HG03060 (cell line): Measurements from ENCODE around the gene HAAO.

ENCODE experiments used
- ATAC-seq: cut with Tn5 transposase; IDR thresholded peaks from one replicate; pipeline ENCODE4 v1.9.1; 2021; ENCODE audit warnings: low read depth, moderate number of reproducible peaks; ENCODE audit not compliant: unreplicated experiment

The HAAO gene

GRCh38 chr2:42769583-42770287 lies 22.6 kb downstream of the HAAO start:
- ATAC-seq, result no peak

- ATAC-seq, result no peak
These were observed 23.6 kb downstream of the HAAO start for GRCh38 chr2:42768706-42769256.

DNA sequence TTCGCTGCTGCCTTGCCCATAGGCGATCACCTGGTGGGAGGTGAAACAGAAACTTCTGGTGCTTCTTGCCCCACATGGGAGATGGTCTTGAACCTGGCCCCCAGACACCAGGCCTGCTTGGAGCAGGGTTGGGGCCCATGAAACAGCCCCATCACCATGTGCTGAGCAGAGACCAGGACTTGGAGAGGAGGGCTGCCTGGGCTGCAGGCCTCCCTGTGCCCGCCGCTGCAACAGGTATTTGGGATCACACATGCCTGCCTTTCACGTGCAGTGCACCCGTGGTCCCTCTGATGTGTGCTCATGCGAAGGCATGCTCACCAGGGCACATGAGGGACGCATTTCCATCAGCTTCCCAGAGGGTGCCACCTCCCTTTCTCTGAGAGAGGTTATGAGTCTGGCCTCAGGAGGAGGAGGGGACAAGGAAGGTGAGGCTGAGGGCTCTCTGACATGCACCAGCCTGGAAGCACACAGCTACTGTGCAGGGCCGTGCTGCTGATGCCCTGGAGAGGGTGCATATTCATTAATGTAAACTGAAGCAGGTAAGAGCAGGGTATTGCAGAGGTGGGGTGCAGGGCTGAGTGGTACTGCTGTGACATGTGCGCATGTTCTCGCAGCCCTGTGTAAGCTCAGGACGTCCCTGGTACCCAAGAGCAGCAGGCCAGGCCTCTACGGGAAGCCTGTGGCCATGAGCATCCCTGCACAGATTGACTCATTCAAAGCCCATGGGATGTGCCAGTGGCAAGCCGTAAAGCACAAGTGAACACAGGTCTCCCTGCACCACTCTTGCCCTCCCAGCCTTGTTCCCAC lies 24.3 kb downstream of the HAAO start:
- ATAC-seq, result no peak

GRCh38 chr2:42767080-42767898 lies 25.1 kb downstream of the HAAO start:
- ATAC-seq, result no peak

GRCh38 chr2:42765686-42766085 lies 26.7 kb downstream of the HAAO start:
- ATAC-seq, result no peak

GRCh38 chr2:42764901-42765300 lies 27.5 kb downstream of the HAAO start:
- no peak for ATAC-seq

DNA sequence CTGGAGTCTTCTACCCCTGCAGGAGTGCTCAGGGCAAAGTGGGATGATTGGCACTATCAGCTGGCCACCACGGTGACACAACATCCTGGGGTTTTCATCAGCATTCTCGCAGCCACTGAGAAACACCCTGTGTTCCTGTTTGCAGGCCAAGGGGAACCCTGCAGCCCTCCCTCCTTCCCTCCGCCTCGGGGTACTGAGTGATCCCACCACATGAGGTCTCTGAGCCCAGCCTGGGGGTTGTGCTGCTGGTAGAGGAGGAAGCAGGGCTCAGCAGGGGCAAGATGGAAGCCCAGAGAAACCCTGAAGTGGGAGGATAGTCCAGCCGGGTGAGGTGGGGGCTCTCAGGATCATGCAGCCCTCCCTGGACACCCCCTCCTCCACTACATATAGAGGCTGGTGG lies 28.3 kb downstream of the HAAO start, which contains the start of gene OXER1:
Gene OXER1 (minus strand): TSS at position 40 of the 400 bp plus-strand sequence. CDS start 73 bp downstream, outside the sequence.
- ATAC-seq, result no peak

DNA sequence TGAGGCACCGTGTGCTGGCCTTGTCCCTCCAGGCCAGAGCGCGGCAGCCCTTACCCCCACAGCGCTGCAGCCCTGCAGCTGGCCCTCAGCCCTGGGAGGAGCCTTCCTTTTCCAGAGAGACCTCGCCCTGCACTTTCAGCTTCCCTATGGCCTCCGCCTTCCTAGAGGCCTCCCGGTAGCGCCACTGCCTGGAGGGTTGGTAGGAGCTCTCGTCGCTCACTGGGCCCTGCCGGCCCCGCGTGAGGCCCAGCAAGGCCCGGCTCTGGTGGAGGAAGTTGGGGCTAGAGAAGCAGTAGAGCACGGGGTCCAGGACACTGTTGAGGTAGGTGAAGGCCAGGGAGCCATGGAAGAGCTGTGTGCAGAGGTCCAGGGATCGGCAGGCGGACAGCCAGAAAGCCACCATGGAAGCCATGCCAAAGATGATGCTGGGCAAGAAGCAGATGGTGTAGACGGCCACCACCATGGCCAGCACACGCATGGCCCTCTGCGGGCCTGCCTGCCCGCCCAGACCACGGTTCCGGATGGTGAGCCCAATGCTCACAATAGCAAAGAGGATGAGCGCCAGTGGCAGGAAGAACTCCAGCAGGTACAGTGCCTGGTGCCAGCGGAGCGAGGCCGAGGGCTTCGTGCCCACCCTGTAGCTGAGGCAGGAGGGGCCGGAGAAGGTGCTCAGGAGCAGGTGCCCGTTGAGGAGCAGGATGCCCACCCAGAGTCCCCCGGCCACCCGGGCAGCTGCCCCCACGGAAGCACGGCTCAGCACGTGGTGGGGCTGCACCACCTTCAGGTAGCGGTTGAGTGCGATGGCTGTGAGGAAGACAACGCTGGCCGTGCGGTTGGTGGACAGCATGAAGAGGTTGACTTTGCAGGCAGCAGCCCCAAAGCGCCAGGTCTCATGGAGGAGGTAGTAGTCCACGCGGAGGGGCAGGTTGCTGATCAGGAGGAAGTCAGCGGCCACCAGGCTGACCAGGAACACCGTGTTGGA lies 29.3 kb downstream of the HAAO start:
- ATAC-seq, result no peak

- no peak for ATAC-seq
These were observed 30.2 kb downstream of the HAAO start for GRCh38 chr2:42762155-42762554.

- no peak for ATAC-seq
These were observed 30.8 kb downstream of the HAAO start for GRCh38 chr2:42761554-42761953.

DNA sequence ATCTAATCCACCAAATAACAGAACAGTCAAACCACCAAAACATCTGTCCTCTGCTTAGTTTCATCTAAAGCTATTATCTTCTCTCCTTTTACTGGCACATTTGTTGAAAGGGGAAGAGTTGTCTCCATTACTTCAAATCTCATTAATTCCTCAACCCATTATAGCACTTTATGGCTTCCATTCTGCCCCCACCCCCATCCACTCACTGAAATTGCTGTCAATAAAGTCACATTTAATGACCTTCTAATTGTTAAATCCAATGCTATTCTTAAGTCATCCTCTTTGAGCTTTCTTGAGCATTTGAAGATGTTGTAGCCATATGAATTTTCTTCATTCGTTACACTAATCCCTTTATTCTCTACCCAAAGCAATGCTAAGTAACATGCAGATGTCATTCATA lies 33.6 kb downstream of the HAAO start:
- no peak for ATAC-seq

DNA sequence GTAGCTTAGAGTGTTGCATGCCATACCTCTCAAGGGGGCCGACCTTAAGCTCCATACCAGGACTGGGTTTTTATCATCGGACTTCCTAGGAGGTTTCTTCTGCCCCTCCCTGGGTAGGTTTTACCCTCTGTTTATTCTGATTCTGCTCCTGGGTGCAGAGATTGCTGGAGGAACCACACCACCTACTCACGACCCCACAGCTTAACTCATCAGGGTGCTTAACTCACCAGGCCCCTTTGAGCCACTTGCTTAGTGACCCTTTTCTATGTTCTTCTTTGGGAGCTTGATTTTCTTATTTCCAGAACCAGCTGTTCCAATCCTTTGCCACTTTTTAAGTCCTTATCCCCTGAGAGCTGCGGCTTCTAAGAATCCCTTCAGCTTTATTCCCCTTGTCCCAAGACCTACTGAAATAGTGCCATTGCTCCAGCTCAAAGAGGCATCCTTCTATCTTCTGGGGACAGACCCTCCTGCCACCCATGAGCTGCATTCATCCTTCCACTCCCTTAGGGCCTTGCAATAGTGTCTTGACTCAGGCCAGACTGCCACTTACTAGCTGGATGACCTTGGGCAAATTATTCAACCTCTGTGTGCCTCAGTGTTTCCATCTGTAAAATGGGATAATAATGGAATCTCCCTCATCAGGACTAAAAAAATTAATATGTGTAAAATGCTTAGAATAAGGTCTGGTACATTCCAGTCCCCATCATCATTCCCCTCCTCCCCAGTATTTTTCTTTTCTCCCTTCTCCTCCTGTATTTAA lies 34.2 kb downstream of the HAAO start:
- ATAC-seq, result no peak

DNA sequence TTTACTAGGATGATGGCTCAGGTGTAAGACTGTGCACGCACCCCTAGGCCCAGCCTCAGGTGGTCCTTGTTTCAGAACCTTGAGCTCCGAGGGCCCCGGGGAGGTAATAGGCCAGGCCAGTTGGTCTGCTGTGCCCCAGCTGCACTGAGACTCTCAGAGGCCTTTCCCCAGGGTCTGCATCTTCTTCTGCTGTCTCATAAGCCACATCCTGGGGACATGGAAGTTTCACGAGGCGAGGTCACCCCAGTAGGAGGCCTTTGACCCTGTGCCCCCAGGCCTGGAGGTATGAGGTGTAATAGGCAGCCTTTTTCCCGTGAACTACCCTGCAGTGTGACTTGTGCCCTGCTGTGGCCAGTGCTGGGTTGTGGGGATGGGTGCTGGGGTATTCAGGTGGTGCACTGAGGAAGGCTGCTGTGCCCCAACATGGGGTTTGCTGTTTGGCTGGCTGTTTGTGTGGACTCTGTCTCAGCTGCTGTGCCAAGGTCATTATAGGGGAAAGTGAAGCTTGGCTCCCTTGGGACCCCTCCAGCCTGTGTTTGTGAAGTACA lies 35.3 kb downstream of the HAAO start:
- ATAC-seq, result no peak

DNA sequence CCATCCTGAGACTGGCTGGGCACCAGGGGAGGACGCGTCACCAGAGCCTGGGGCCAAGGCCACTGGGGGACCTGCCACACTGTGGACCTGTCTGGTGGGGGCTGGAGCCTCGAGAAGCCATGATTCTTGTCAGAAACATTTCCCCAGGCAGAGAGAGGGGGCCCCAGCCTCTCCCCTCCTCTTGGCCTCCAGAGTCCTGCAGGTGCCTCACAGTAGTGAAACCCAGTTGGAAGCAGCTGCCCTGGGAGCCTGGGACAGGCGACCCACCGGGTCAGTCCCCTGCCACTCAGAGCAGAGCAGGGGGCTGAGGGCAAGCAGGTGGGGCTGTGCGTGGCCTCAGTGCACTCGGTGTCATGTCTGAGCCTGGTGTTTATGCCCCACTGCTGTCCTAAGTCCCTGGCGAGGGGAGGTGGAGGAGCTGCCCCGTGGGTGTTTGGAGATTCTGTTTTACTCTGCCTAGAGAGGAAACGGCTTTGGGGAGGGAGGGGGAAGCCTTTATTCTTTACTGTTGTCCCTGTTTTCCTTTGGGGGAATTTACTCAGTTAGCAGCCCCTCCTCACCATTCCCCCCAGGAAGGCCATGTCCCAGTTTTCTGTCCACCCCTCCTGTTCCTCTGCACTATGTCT lies 36.1 kb downstream of the HAAO start:
- no peak for ATAC-seq

DNA sequence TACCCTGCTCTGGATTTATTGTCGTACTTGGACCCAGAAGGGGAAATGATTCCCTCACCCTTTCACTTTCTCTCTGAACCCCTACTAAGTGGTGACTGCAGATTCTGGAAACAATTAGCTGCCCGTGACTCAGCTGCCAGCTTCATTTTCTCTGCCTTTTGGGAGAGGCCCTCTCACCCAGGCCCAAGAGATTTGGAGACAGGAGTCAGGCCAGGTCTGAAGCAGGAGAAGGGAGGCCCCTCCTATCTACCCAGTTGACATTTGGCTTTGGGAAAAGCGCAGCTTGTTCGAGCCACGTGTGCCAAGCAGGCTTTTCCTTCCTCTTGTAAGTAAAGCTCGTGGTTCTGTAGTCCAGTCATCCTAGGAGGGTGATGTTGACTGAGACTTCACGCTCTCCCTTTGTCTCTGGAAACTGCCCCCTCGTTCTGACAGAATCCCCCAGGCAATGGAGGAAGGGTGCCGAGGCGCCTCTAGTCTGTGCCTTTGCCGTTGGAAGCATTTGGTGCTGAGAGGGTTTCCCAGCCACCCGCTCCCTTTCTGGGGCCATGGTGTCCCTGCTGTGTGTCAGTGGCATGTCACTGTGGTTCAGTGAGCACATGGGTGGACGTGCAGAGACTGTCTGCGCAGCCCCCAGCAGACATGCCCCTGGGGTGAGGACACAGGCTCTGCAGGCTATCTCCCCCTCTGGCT lies 37.0 kb downstream of the HAAO start:
- ATAC-seq, result no peak

- ATAC-seq, result no peak
These were observed 37.6 kb downstream of the HAAO start for GRCh38 chr2:42754776-42755140.

DNA sequence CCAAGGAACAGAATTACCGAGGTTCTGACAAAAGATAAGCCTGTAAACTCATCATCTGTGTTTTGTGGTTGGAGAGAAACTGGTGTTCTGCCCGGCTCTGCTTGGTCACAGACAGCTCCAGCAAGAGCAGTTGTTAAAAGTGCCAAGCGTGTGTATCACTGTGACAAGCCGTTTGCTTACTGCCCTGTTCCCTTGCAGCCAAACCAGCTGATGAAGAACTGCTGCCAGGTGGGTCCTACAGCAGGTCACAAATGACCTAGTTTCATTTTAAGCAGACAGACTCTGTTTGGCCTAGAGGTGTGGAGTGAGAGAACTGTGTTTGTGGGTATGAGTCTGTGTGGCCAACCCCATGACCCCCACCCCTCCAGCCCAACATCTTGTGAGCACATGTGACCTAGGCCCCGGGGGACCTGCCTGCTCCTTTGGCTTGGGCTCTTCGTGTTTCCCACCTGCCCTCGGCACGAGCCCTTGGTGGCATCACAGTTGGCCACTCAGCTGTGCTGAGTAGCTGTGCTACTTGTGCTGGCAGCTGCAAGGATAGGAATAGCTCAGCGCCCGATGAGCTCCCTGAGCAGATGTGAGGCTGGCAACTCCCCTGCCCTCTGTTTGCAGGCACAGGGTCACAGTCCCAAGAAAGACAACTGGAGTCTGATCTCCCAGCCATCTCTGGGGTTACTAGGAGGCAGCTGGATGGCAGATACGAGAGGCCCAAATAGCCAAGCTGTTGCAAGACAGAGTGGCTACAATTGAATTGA lies 38.2 kb downstream of the HAAO start:
- ATAC-seq, result peak; percentile 50
